Effector memory CD8-positive, alpha-beta T cell (primary cell): ENCODE results near the gene ZPBP2.

Experiments used
- ATAC-seq: fragments of 150-1000 bp; cut with Tn5 transposase; replicated peaks from 2 replicates; pipeline ENCODE4 v1.10.0; 2021; ENCODE audit warnings: mild to moderate bottlenecking, moderate library complexity
- DNase-seq, 3 experiments: peaks; one replicate each; pipeline ENCODE4 v3.0.0; 2021
- H3K27ac Mint-ChIP-seq, 2 donors: one replicate each; pipeline ENCODE4 v1.8.0; 2022; ENCODE audit warnings: mild to moderate bottlenecking in 2 of 2, mixed read lengths in 2 of 2, moderate library complexity in 2 of 2
- H3K27me3 Mint-ChIP-seq, 2 donors: one replicate each; pipeline ENCODE4 v1.8.0; 2022; ENCODE audit warnings: mixed read lengths in 2 of 2
- H3K36me3 Mint-ChIP-seq: one replicate; pipeline ENCODE4 v1.8.0; 2022; ENCODE audit warnings: mild to moderate bottlenecking, moderate library complexity, mixed read lengths; ENCODE audit not compliant: insufficient read depth
- H3K4me1 Mint-ChIP-seq, 2 donors: one replicate each; pipeline ENCODE4 v1.8.0; 2022; ENCODE audit warnings: low read depth in 2 of 2, mixed read lengths in 2 of 2
- H3K4me3 Mint-ChIP-seq, 2 donors: one replicate each; pipeline ENCODE4 v1.8.0; 2022; ENCODE audit warnings: mild to moderate bottlenecking in 2 of 2, mixed read lengths in 2 of 2, moderate library complexity in 2 of 2
- H3K9me3 Mint-ChIP-seq, 2 donors: one replicate each; pipeline ENCODE4 v1.8.0; 2022; ENCODE audit warnings: mixed read lengths in 2 of 2
- total RNA-seq, 9 experiments: gene quantifications; one replicate each; lab custom pipeline; 2026; lab: John Stamatoyannopoulos, UW

The ZPBP2 gene
- 0 to 1.5 (median 0.39) reads per million in 9 experiments for total RNA-seq

GRCh38 chr17:39867880-39868553 lies at the start of gene ZPBP2:
Gene ZPBP2, plus strand, starts transcription at chr17:39868202. Its CDS starts 153 bp downstream, at chr17:39868355.
- Mint-ChIP-seq H3K4me1 (peaks cover 37 to 45% of the 10 kb centered on the region in 2 donors), H3K36me3 (peaks cover 29% of the 10 kb centered on the region), H3K9me3 (no peaks in the 10 kb centered on the region), H3K27ac (peak within 1 kb of the TSS; percentile 98 to 99), H3K4me3 (peak within 1 kb of the TSS; percentile 95 to 99), H3K27me3 (no peaks in the 10 kb centered on the region)
- ATAC-seq (peak; percentile 5), DNase-seq (peak in 2 of 3 experiments; percentile 32 to 37)

DNA sequence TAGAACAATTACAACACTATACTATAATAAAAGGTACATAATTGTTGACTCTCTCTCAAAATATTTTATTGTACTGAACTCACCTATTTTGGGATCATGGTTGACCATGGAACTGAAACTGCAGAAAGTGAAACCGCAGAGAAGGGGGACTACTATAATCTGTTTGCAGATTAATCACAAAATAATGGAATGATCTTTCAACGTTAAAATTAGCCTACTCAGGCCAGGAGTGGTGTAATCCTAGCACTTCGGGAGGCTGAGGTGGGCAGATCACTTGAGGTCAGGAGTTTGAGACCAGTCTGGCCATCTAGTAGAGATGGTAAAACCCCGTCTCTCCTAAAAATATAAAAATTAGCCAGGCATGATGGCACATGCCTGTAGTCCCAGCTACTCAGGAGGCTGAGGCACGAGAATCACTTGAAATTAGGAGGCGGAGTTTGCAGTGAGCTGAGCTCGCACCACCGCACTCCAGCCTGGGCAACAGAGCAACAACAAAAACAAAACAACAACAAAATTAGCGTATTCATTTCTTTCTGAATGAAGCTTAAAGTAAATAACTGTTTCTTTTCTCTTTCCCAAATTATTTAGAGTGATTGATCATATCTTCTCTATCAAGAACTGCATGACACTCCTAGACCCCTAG lies 49.5 kb upstream of the ZPBP2 start:
- ATAC-seq = peak; percentile 35
- H3K4me1 Mint-ChIP-seq = peaks cover 46 to 78% of the 10 kb centered on the region in 2 donors
- H3K27ac Mint-ChIP-seq = peak overlapping the region; percentile 95 to 97
- peaks cover 0 to 10% of the 10 kb centered on the region in 2 donors for H3K9me3 Mint-ChIP-seq
- no peaks in the 10 kb centered on the region for H3K27me3 Mint-ChIP-seq
- peaks cover 62% of the 10 kb centered on the region for H3K36me3 Mint-ChIP-seq
- peak overlapping the region; percentile 73 to 74 for H3K4me3 Mint-ChIP-seq
- peak; percentile 39 to 47 (median 43) for DNase-seq

- ATAC-seq (no peak), DNase-seq (no peak)
- H3K36me3 Mint-ChIP-seq = peaks cover 68% of the 10 kb centered on the region
- H3K27me3 Mint-ChIP-seq = no peaks in the 10 kb centered on the region
- H3K4me3 Mint-ChIP-seq = peak overlapping the region; percentile 69 to 73
- H3K4me1 Mint-ChIP-seq = peaks cover 34 to 57% of the 10 kb centered on the region in 2 donors
- peaks cover 2 to 18% of the 10 kb centered on the region in 2 donors for H3K9me3 Mint-ChIP-seq
- H3K27ac Mint-ChIP-seq = peak overlapping the region; percentile 95 to 97
Measured at GRCh38 chr17:39820541-39820940, 47.5 kb upstream of the ZPBP2 start.

DNA sequence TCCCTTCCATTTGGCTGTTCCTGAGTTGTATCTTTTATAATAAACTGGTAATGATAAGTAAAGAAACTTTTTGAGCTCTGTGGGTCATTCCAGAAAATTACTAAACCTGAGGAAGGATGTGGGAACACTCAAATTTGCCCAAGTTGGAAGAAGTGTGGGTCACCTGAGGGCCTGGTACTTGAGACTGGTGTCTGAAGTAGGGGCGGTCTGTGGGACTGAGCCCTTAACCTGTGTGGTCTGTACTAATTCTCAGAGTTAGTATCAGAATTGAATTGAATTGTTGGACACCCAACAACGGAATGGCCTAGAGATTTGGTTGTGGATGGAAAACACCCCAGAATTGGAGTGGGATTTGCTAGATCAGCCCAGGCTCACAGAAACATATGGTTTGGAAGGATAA lies 47.0 kb upstream of the ZPBP2 start:
- Mint-ChIP-seq H3K9me3 (peaks cover 2 to 18% of the 10 kb centered on the region in 2 donors), H3K27me3 (no peaks in the 10 kb centered on the region), H3K4me3 (peak overlapping the region in 1 of 2 donors; percentile 73), H3K27ac (peak overlapping the region; percentile 95 to 97), H3K4me1 (peaks cover 34 to 53% of the 10 kb centered on the region in 2 donors), H3K36me3 (peaks cover 70% of the 10 kb centered on the region)
- DNase-seq (no peak), ATAC-seq (no peak)

DNA sequence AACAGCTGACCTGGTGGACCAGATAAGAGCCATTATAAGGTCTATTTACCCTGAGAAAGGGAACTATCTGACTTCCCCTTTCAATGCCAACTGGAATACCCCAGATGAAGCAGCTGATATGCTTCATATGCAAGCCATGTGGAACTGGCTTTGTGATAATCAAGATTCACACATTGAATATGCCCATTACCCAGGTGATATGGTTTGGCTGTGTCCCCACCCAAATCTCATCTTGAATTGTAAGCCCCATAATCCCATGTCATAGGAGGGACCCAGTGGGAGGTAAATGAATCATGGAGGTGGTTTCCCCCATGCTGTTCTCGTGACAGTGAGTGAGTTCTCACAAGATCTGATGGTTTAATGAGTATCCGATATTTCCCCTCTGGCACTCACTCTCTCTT lies 46.0 kb upstream of the ZPBP2 start:
- ATAC-seq (no peak), DNase-seq (no peak)
- peaks cover 72% of the 10 kb centered on the region for H3K36me3 Mint-ChIP-seq
- H3K9me3 Mint-ChIP-seq = peaks cover 2 to 18% of the 10 kb centered on the region in 2 donors
- H3K4me1 Mint-ChIP-seq = peaks cover 34 to 49% of the 10 kb centered on the region in 2 donors
- H3K27me3 Mint-ChIP-seq = no peaks in the 10 kb centered on the region
- peak overlapping the region; percentile 95 to 97 for H3K27ac Mint-ChIP-seq
- no peak overlapping the region for H3K4me3 Mint-ChIP-seq

- peaks cover 2 to 18% of the 10 kb centered on the region in 2 donors for H3K9me3 Mint-ChIP-seq
- H3K36me3 Mint-ChIP-seq = peaks cover 81% of the 10 kb centered on the region
- peak overlapping the region in 1 of 2 donors; percentile 95 for H3K27ac Mint-ChIP-seq
- no peaks in the 10 kb centered on the region for H3K27me3 Mint-ChIP-seq
- peaks cover 37 to 51% of the 10 kb centered on the region in 2 donors for H3K4me1 Mint-ChIP-seq
- no peak for DNase-seq
- no peak for ATAC-seq
- H3K4me3 Mint-ChIP-seq = no peak overlapping the region
Measured at GRCh38 chr17:39823407-39824054, 44.5 kb upstream of the ZPBP2 start.

- no peak for DNase-seq
- Mint-ChIP-seq H3K4me3 (no peak overlapping the region), H3K27me3 (no peaks in the 10 kb centered on the region), H3K9me3 (peaks cover 2 to 18% of the 10 kb centered on the region in 2 donors), H3K36me3 (peaks cover 90% of the 10 kb centered on the region), H3K4me1 (peaks cover 19 to 32% of the 10 kb centered on the region in 2 donors), H3K27ac (peak overlapping the region in 1 of 2 donors; percentile 8)
- ATAC-seq = no peak
Measured at GRCh38 chr17:39826334-39826733, 41.7 kb upstream of the ZPBP2 start.

- ATAC-seq (no peak), DNase-seq (no peak)
- Mint-ChIP-seq H3K27ac (peak overlapping the region in 1 of 2 donors; percentile 85), H3K4me1 (peaks cover 11 to 30% of the 10 kb centered on the region in 2 donors), H3K4me3 (no peak overlapping the region), H3K36me3 (peaks cover 80% of the 10 kb centered on the region), H3K27me3 (no peaks in the 10 kb centered on the region), H3K9me3 (peaks cover 2 to 8% of the 10 kb centered on the region in 2 donors)
Measured at GRCh38 chr17:39828443-39828842, 39.6 kb upstream of the ZPBP2 start.

DNA sequence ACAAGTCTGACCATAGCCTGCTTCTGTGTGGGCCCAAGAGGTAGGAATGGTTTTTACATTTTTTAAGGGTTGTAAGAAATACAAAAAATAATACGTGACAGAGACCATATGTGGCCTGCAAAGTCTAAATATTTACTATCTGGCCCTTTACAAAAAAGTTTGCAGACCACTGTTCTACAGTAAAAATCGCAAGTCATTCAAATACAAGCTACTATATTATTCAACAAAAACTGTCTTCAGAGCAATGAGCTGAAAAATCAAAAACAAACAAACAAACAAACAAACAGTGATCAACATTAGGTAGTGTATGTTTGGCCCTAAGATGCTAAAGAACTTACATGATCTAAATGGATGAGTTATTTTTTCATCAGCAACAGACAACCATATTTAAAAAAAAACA lies 36.4 kb upstream of the ZPBP2 start:
- Mint-ChIP-seq H3K27me3 (no peaks in the 10 kb centered on the region), H3K9me3 (no peaks in the 10 kb centered on the region), H3K4me3 (no peak overlapping the region), H3K4me1 (peaks cover 25 to 48% of the 10 kb centered on the region in 2 donors), H3K27ac (peak overlapping the region; percentile 49 to 79), H3K36me3 (peaks cover 54% of the 10 kb centered on the region)
- ATAC-seq = no peak
- no peak for DNase-seq

- no peak for DNase-seq
- H3K4me1 Mint-ChIP-seq = peaks cover 21 to 48% of the 10 kb centered on the region in 2 donors
- H3K27ac Mint-ChIP-seq = peak overlapping the region; percentile 59 to 90
- no peaks in the 10 kb centered on the region for H3K27me3 Mint-ChIP-seq
- peaks cover 0 to 3% of the 10 kb centered on the region in 2 donors for H3K9me3 Mint-ChIP-seq
- ATAC-seq = no peak
- H3K36me3 Mint-ChIP-seq = peaks cover 35% of the 10 kb centered on the region
- no peak overlapping the region for H3K4me3 Mint-ChIP-seq
Measured at GRCh38 chr17:39834017-39834416, 34.0 kb upstream of the ZPBP2 start.

- Mint-ChIP-seq H3K4me3 (no peak overlapping the region), H3K27ac (peak overlapping the region; percentile 59 to 90), H3K9me3 (peaks cover 0 to 3% of the 10 kb centered on the region in 2 donors), H3K36me3 (peaks cover 33% of the 10 kb centered on the region), H3K27me3 (no peaks in the 10 kb centered on the region), H3K4me1 (peaks cover 22 to 55% of the 10 kb centered on the region in 2 donors)
- no peak for ATAC-seq
- DNase-seq = no peak
Measured at GRCh38 chr17:39835038-39835786, 32.8 kb upstream of the ZPBP2 start.

GRCh38 chr17:39836117-39836516 lies 31.9 kb upstream of the ZPBP2 start:
- ATAC-seq = no peak
- Mint-ChIP-seq H3K27ac (no peak overlapping the region), H3K9me3 (peaks cover 0 to 3% of the 10 kb centered on the region in 2 donors), H3K4me3 (no peak overlapping the region), H3K27me3 (no peaks in the 10 kb centered on the region), H3K4me1 (peaks cover 28 to 59% of the 10 kb centered on the region in 2 donors), H3K36me3 (peaks cover 31% of the 10 kb centered on the region)
- DNase-seq = no peak

DNA sequence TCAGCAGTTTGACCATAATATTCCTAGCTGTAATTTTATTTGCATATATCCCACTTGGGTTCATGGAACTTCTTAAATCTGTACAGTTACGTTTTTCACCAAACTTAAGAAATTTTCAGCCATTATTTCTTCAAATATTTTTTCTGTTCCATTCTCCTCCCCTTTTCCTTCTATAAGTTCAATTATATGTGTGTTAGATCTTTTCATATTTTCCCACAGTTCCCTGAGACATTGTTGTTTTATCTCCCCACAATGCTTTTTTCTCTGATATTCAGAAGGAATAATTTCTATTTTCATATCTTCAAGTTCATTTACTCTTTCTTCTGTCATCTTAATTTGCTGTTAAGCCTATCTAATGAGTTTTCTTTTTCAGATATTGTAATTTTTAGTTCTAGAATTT lies 29.9 kb upstream of the ZPBP2 start:
- Mint-ChIP-seq H3K27ac (peak overlapping the region; percentile 74 to 82), H3K4me1 (peaks cover 37 to 63% of the 10 kb centered on the region in 2 donors), H3K36me3 (peaks cover 24% of the 10 kb centered on the region), H3K27me3 (no peaks in the 10 kb centered on the region), H3K9me3 (peaks cover 0 to 3% of the 10 kb centered on the region in 2 donors), H3K4me3 (no peak overlapping the region)
- ATAC-seq (no peak), DNase-seq (no peak)
